H1 (cell line): Measurements from ENCODE around the gene RSU1. TPM values are rescaled to one million over a fixed set of nuclear protein-coding genes. Genes with fewer than 3 reads are reported as not detected.

Source experiments
- CTCF ChIA-PET: fragments of 300-600 bp; sonication (Branson Sonifier 250); formaldehyde crosslinking; loops from one replicate; lab custom pipeline; 2021; ENCODE audit not compliant: partially characterized antibody; lab: Charles Lee
- POLR2A ChIA-PET: fragments of 300-600 bp; sonication (Branson Sonifier 250); formaldehyde crosslinking; loops from one replicate; lab custom pipeline; 2021; ENCODE audit warnings: inconsistent platforms; ENCODE audit not compliant: partially characterized antibody; lab: Charles Lee
- DNase-seq, 2 experiments: peaks; one replicate each; pipeline versions ENCODE4 v3.0.0 to v3.0.0-alpha.2; 2010 to 2022; ENCODE audit warnings: low spot score in 2 of 2, low read depth in 1 of 2, mixed read lengths in 1 of 2
- FAIRE-seq: peaks from 2 replicates; lab custom pipeline; 2011; peaks lifted over from hg19 to GRCh38; lab: Jason Lieb, UNC
- H2AFZ ChIP-seq: 2 replicates; pipeline ENCODE4 v1.8.1; 2012; ENCODE audit warnings: low read length, inconsistent platforms
- H2AK5ac ChIP-seq: 2 replicates; pipeline ENCODE4 v1.6.1; 2013; ENCODE audit warnings: low read depth, low read length
- H2BK120ac ChIP-seq: replicated peaks from 2 replicates; pipeline ENCODE3; 2013; ENCODE audit warnings: low read depth, low read length, inconsistent platforms
- H2BK12ac ChIP-seq: 2 replicates; pipeline ENCODE4 v1.6.1; 2013; ENCODE audit warnings: low read depth, low read length
- H2BK15ac ChIP-seq: 2 replicates; pipeline ENCODE4 v1.6.1; 2013; ENCODE audit warnings: low read length
- H2BK20ac ChIP-seq: 2 replicates; pipeline ENCODE4 v1.6.1; 2013; ENCODE audit warnings: low read length
- H2BK5ac ChIP-seq: 2 replicates; pipeline ENCODE4 v1.6.1; 2013; ENCODE audit warnings: low read depth, low read length
- H3K14ac ChIP-seq: 2 replicates; pipeline ENCODE4 v1.6.1; 2013; ENCODE audit warnings: inconsistent platforms; ENCODE audit not compliant: insufficient read length
- H3K18ac ChIP-seq: 2 replicates; pipeline ENCODE4 v1.6.1; 2013; ENCODE audit warnings: low read length; ENCODE audit errors: extremely low read depth
- H3K23ac ChIP-seq: 2 replicates; pipeline ENCODE4 v1.6.1; 2013; ENCODE audit warnings: inconsistent platforms; ENCODE audit not compliant: insufficient read length
- H3K23me2 ChIP-seq: 2 replicates; pipeline ENCODE4 v1.6.1; 2013; ENCODE audit warnings: low read depth, low read length
- H3K27ac ChIP-seq: 2 replicates; pipeline ENCODE4 v1.6.1; 2011; ENCODE audit warnings: low read depth, low read length, inconsistent platforms
- H3K27me3 ChIP-seq, 4 experiments: replicated peaks in 1 of 4; 1 replicate in 1 of 4; 2 replicates in 3 of 4; pipeline versions ENCODE4 v1.6.1 to v1.8.1; 2011 to 2013; ENCODE audit warnings: low read length in 3 of 4, mild to moderate bottlenecking in 3 of 4, inconsistent platforms in 2 of 4, mixed read lengths in 2 of 4, moderate library complexity in 1 of 4; ENCODE audit not compliant: control insufficient read depth in 3 of 4, insufficient read depth in 3 of 4; ENCODE audit errors: extremely low read depth in 1 of 4
- H3K36me3 ChIP-seq, 4 experiments: 2 replicates each; pipeline versions ENCODE4 v1.6.1 to v1.8.1; 2011 to 2013; ENCODE audit warnings: mild to moderate bottlenecking in 4 of 4, low read length in 3 of 4, moderate library complexity in 2 of 4, control low read depth in 1 of 4, inconsistent platforms in 1 of 4; ENCODE audit not compliant: insufficient read depth in 4 of 4, control insufficient read depth in 2 of 4
- H3K4ac ChIP-seq: replicated peaks from 2 replicates; pipeline ENCODE3; 2013; ENCODE audit warnings: low read length, low read depth, mixed read lengths, inconsistent platforms; ENCODE audit not compliant: insufficient read length
- H3K4me1 ChIP-seq, 4 experiments: replicated peaks in 1 of 4; 1 replicate in 1 of 4; 2 replicates in 3 of 4; pipeline versions ENCODE4 v1.6.1 to v1.8.1; 2011 to 2013; ENCODE audit warnings: low read length in 3 of 4, inconsistent platforms in 2 of 4, mixed read lengths in 1 of 4; ENCODE audit not compliant: insufficient read depth in 4 of 4, control insufficient read depth in 3 of 4
- H3K4me2 ChIP-seq, 2 experiments: 2 replicates each; pipeline versions ENCODE4 v1.6.1 to v1.8.1; 2011 to 2013; ENCODE audit warnings: low read depth in 2 of 2, low read length in 2 of 2, control low read depth in 1 of 2, inconsistent platforms in 1 of 2, mild to moderate bottlenecking in 1 of 2; ENCODE audit not compliant: insufficient read depth in 1 of 2
- H3K4me3 ChIP-seq, 4 experiments: fragments of 200-600, 300-600 bp in 1 of 4; sonication (generic), shearing (Covaris generic), sonication (Bioruptor Twin) in 1 of 4; 2 replicates each; pipeline versions ENCODE4 v1.5.1 to v1.8.1; 2011 to 2016; ENCODE audit warnings: low read length in 4 of 4, low read depth in 3 of 4, control low read depth in 2 of 4, inconsistent platforms in 2 of 4, mild to moderate bottlenecking in 2 of 4, mixed read lengths in 1 of 4, moderate library complexity in 1 of 4; ENCODE audit not compliant: insufficient read depth in 2 of 4; ENCODE audit errors: extremely low read depth in 1 of 4
- H3K56ac ChIP-seq: replicated peaks from 2 replicates; pipeline ENCODE3; 2013; ENCODE audit warnings: low read depth, mild to moderate bottlenecking, mixed read lengths, low read length, inconsistent platforms; ENCODE audit not compliant: insufficient read length
- H3K79me1 ChIP-seq: 2 replicates; pipeline ENCODE4 v1.6.1; 2013; ENCODE audit warnings: low read depth, low read length, control low read depth
- H3K79me2 ChIP-seq, 2 experiments: 2 replicates each; pipeline versions ENCODE4 v1.6.1 to v1.8.1; 2012 to 2013; ENCODE audit warnings: low read length in 2 of 2, mild to moderate bottlenecking in 2 of 2, inconsistent platforms in 1 of 2; ENCODE audit not compliant: insufficient read depth in 2 of 2, control insufficient read depth in 1 of 2
- H3K9ac ChIP-seq, 4 experiments: replicated peaks in 1 of 4; 1 replicate in 1 of 4; 2 replicates in 3 of 4; pipeline versions ENCODE4 v1.6.1 to v1.8.1; 2011 to 2013; ENCODE audit warnings: low read depth in 3 of 4, low read length in 3 of 4, control low read depth in 2 of 4, mild to moderate bottlenecking in 2 of 4, moderate library complexity in 2 of 4, inconsistent platforms in 1 of 4; ENCODE audit errors: extremely low read depth in 1 of 4
- H3K9me3 ChIP-seq, 2 experiments: 2 replicates each; pipeline versions ENCODE4 v1.6.1 to v1.8.1; 2012 to 2013; ENCODE audit warnings: mild to moderate bottlenecking in 2 of 2, moderate library complexity in 2 of 2, control low read depth in 1 of 2, inconsistent platforms in 1 of 2, low read depth in 1 of 2, low read length in 1 of 2, mixed read lengths in 1 of 2; ENCODE audit not compliant: insufficient read depth in 2 of 2
- H4K20me1 ChIP-seq, 2 experiments: replicated peaks in 1 of 2; 2 replicates each; pipeline versions ENCODE3 to v1.8.1; 2011 to 2013; ENCODE audit warnings: inconsistent platforms in 2 of 2, low read length in 2 of 2, mild to moderate bottlenecking in 1 of 2; ENCODE audit not compliant: insufficient read depth in 2 of 2, control insufficient read depth in 1 of 2
- H4K5ac ChIP-seq: 2 replicates; pipeline ENCODE4 v1.6.1; 2013; ENCODE audit warnings: low read length, low read depth, mixed read lengths, inconsistent platforms; ENCODE audit not compliant: insufficient read length
- H4K8ac ChIP-seq: 2 replicates; pipeline ENCODE4 v1.8.0; 2013; ENCODE audit warnings: mild to moderate bottlenecking, moderate library complexity, low read length, inconsistent platforms; ENCODE audit not compliant: insufficient read depth; ENCODE audit errors: extremely low read depth
- H4K91ac ChIP-seq: replicated peaks from 2 replicates; pipeline ENCODE3; 2013; ENCODE audit warnings: low read length, mixed read lengths, inconsistent platforms; ENCODE audit not compliant: insufficient read length
- BRCA1 ChIP-seq: IDR thresholded peaks from 2 replicates; pipeline ENCODE4 v1.6.1; 2012; ENCODE audit warnings: low read depth, low read length, improper control_type of control experiment
- CHD2 ChIP-seq: IDR thresholded peaks from 2 replicates; pipeline ENCODE4 v1.6.1; 2012; ENCODE audit warnings: low read length, improper control_type of control experiment
- CREB1 ChIP-seq: IDR thresholded peaks from 2 replicates; pipeline ENCODE4 v1.6.1; 2012; ENCODE audit warnings: inconsistent platforms
- PHF8 ChIP-seq: fragments of 200-600 bp; sonication (generic); conservative IDR thresholded peaks from 2 replicates; pipeline ENCODE4 v1.7.1; 2012; ENCODE audit warnings: low read depth, mild to moderate bottlenecking, inconsistent platforms, low read length, moderate library complexity
- POLR2A ChIP-seq, 2 experiments: IDR thresholded peaks; 1 replicate in 1 of 2; 2 replicates in 1 of 2; pipeline ENCODE4 v1.6.1; 2011; ENCODE audit warnings: low read depth in 2 of 2, low read length in 2 of 2, mild to moderate bottlenecking in 2 of 2; ENCODE audit errors: control extremely low read depth in 1 of 2
- SIX5 ChIP-seq: IDR thresholded peaks from 2 replicates; pipeline ENCODE4 v1.6.1; 2011; ENCODE audit warnings: mild to moderate bottlenecking, low read depth, low read length
- SP4 ChIP-seq: IDR thresholded peaks from 2 replicates; pipeline ENCODE4 v1.6.1; 2012; ENCODE audit warnings: low read length, inconsistent platforms
- TAF7 ChIP-seq: optimal IDR thresholded peaks from 2 replicates; pipeline ENCODE3; 2011; ENCODE audit warnings: low read depth, mild to moderate bottlenecking, inconsistent platforms, low read length, moderate library complexity, borderline replicate concordance
- TCF12 ChIP-seq: IDR thresholded peaks from 2 replicates; pipeline ENCODE4 v1.6.1; 2011; ENCODE audit warnings: low read depth, mild to moderate bottlenecking, low read length
- WGBS, 2 experiments: shearing (Covaris generic) in 1 of 2; methylation state at CpG; one replicate each; pipeline versions ENCODE4 v1.1.6 to v1.1.7; 2013 to 2015; ENCODE audit warnings: low lambda C conversion rate in 2 of 2, mixed read lengths in 2 of 2, inconsistent platforms in 1 of 2, low coverage in 1 of 2, missing lambda C conversion rate in 1 of 2; ENCODE audit not compliant: insufficient replicate concordance in 2 of 2, insufficient coverage in 1 of 2, insufficient read length in 1 of 2; ENCODE audit errors: extremely low coverage in 1 of 2, missing lambda C conversion rate in 1 of 2; 5-methylcytosine and 5-hydroxymethylcytosine counted together
- polyA plus RNA-seq, 7 experiments: library from polyadenylated mRNA; depleted of rRNA in 3 of 7; stranded (reverse) in 5 of 7; unstranded in 2 of 7; fragments of >200 nt in 5 of 7; fragments of 200-250 nt in 2 of 7; gene quantifications; 1 replicate in 5 of 7; 2 replicates in 1 of 7; 4 replicates in 1 of 7; pipeline versions ENCODE4 v1.2.1 to v1.2.3, GENCODE V29; 2011 to 2013; ENCODE audit warnings: missing spikeins in 2 of 7, mixed read lengths in 2 of 7
- total RNA-seq: library from RNA; stranded (reverse); fragmentation: NEBNext Ultra II Directional; extraction: Animal tissue kit (Norgen Biotek cat#: 25700); gene quantifications from 2 replicates; pipeline ENCODE4 v1.2.1, GENCODE V29; 2021
- TF ChIP-seq, protein P1 (sequence below): IDR thresholded peaks from 2 replicates; pipeline ENCODE4 v1.6.1; 2012; ENCODE audit warnings: inconsistent platforms
- TF ChIP-seq, protein P2 (sequence below), 3 experiments: IDR thresholded peaks; 1 replicate in 2 of 3; 2 replicates in 1 of 3; pipeline versions ENCODE4 v1.5.1 to v1.6.1; 2011; ENCODE audit warnings: low read length in 3 of 3, mild to moderate bottlenecking in 3 of 3, inconsistent platforms in 2 of 3, low read depth in 1 of 3, moderate library complexity in 1 of 3; ENCODE audit not compliant: insufficient read depth in 1 of 3; ENCODE audit errors: control extremely low read depth in 1 of 3
- TF ChIP-seq, protein P3 (sequence below): IDR thresholded peaks from 2 replicates; pipeline ENCODE4 v1.6.1; 2012; ENCODE audit warnings: inconsistent platforms

The RSU1 gene
- total and polyA plus RNA-seq, 2 of the 8 experiments (the other 6 are each of a cell fraction or from before 2014, with no cell fraction given): 50.0 to 68.2 TPM

DNA sequence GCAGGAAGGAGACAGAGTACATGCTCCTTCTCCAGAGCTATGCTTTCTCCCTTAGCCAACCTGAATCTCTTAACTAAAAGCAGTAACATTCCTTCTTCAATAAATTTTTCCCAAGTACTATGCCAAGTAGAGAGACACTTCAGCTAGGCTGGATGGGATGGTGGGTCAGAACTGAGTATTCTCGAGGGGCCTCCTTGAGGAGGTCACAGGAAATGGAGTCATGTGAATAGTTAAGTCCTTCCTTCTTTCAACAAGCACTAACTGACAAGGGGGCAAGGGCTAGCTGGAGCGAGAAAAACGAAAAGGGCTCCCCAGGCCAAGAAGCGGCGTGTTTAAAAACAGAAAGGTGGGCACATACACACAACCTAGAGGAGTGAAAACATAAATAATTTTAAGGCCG is 5.5 kb downstream of the RSU1 start:
- no peak overlapping the region for H3K14ac ChIP-seq
- H2BK5ac ChIP-seq: no peak overlapping the region
- 90% methylated on average over 6 of the region's 6 CpGs; no CpG with 5 or more reads in 1 of the 2 experiments for WGBS, 2 experiments
- H2BK15ac ChIP-seq: no peak overlapping the region
- no peaks in the 10 kb centered on the region for H3K9me3 ChIP-seq
- DNase-seq (no peak), FAIRE-seq (no peak)
- H4K91ac ChIP-seq: no peak overlapping the region
- no peaks in the 10 kb centered on the region for H3K36me3 ChIP-seq
- no peak overlapping the region for H3K4me3 ChIP-seq
- no peak overlapping the region for H3K4me2 ChIP-seq
- H3K79me1 ChIP-seq: peaks cover 5% of the 10 kb centered on the region; the same call in 1 of the 2 replicates
- CTCF ChIA-PET: interaction anchor here (0.8 to 2.0 kb wide), 2 partner anchors 18 to 358 kb away, joined by 3 to 5 read pairs; no protein-coding TSS in a partner anchor
- no peak overlapping the region for H3K18ac ChIP-seq
- no peaks in the 10 kb centered on the region for H3K27me3 ChIP-seq
- H2BK20ac ChIP-seq: no peak overlapping the region
- POLR2A ChIA-PET: no interaction called here
- no peak overlapping the region for H2AK5ac ChIP-seq
- no peak overlapping the region for H2BK12ac ChIP-seq
- H3K23ac ChIP-seq: no peak overlapping the region
- H3K4ac ChIP-seq: no peak overlapping the region
- peaks cover 2% of the 10 kb centered on the region in 2 experiments for H4K20me1 ChIP-seq
- no peak overlapping the region for H4K8ac ChIP-seq
- no peak overlapping the region for H3K9ac ChIP-seq
- H2AFZ ChIP-seq: no peak overlapping the region
- H4K5ac ChIP-seq: no peak overlapping the region
- H3K27ac ChIP-seq: no peak overlapping the region
- peaks cover 2% of the 10 kb centered on the region; the same call in 1 of the 2 replicates for H3K23me2 ChIP-seq
- no peak overlapping the region for H3K56ac ChIP-seq
- peaks cover 4 to 51% of the 10 kb centered on the region in 2 experiments; a peak in 2 of 4 replicates for H3K79me2 ChIP-seq
- peaks cover 0 to 3% (median 0%) of the 10 kb centered on the region in 4 experiments; a peak in 1 of 7 replicates for H3K4me1 ChIP-seq
- no peak overlapping the region for H2BK120ac ChIP-seq
- TF ChIP-seq, protein P1, sequence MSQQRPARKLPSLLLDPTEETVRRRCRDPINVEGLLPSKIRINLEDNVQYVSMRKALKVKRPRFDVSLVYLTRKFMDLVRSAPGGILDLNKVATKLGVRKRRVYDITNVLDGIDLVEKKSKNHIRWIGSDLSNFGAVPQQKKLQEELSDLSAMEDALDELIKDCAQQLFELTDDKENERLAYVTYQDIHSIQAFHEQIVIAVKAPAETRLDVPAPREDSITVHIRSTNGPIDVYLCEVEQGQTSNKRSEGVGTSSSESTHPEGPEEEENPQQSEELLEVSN: no peak
- no peak for TF ChIP-seq TCF12
- TF ChIP-seq CHD2: no peak
- no peak for TF ChIP-seq CREB1
- no peak for TF ChIP-seq SIX5
- TF ChIP-seq, protein P2, sequence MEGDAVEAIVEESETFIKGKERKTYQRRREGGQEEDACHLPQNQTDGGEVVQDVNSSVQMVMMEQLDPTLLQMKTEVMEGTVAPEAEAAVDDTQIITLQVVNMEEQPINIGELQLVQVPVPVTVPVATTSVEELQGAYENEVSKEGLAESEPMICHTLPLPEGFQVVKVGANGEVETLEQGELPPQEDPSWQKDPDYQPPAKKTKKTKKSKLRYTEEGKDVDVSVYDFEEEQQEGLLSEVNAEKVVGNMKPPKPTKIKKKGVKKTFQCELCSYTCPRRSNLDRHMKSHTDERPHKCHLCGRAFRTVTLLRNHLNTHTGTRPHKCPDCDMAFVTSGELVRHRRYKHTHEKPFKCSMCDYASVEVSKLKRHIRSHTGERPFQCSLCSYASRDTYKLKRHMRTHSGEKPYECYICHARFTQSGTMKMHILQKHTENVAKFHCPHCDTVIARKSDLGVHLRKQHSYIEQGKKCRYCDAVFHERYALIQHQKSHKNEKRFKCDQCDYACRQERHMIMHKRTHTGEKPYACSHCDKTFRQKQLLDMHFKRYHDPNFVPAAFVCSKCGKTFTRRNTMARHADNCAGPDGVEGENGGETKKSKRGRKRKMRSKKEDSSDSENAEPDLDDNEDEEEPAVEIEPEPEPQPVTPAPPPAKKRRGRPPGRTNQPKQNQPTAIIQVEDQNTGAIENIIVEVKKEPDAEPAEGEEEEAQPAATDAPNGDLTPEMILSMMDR (IDR thresholded peaks at IDR 0.05; ENCODE audit: control extremely low read depth in 1 of 3, insufficient read depth in 1 of 3, low read depth in 1 of 3, low read length in 3 of 3): no peak
- TF ChIP-seq, protein P3, sequence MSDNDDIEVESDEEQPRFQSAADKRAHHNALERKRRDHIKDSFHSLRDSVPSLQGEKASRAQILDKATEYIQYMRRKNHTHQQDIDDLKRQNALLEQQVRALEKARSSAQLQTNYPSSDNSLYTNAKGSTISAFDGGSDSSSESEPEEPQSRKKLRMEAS: no peak
- no peak for TF ChIP-seq POLR2A (IDR thresholded peaks at IDR 0.05; ENCODE audit: control extremely low read depth in 1 of 2, low read depth in 2 of 2, low read length in 2 of 2)
- TF ChIP-seq SP4: no peak
- TF ChIP-seq BRCA1: no peak
- TF ChIP-seq TAF7: no peak
- no peak for TF ChIP-seq PHF8
